Heart right ventricle (tissue), 16 donors: Measurements from ENCODE around the gene C2orf72. TPM values are rescaled to one million over a fixed set of nuclear protein-coding genes. Genes with fewer than 3 reads are reported as not detected.
"Not testable (repeated sequence)": the region's sequence is repeated elsewhere in the genome, so short reads cannot be mapped to it uniquely, and the experiment has no call there.

Source experiments
- ATAC-seq, 8 donors: fragments of 200-7000 bp; cut with Tn5 transposase; one replicate each; pipeline ENCODE4 v1.9.1; 2020; ENCODE audit warnings: mild to moderate bottlenecking in 8 of 8, moderate library complexity in 8 of 8, moderate number of reproducible peaks in 1 of 8
- DNase-seq, 2 donors: peaks; one replicate each; pipeline ENCODE4 v3.0.0-alpha.2; 2020
- H3K27ac ChIP-seq, 10 donors: fragments of 200-600 bp; sonication (generic) in 2 of 10; one replicate each; pipeline versions ENCODE4 v1.5.0 to v1.8.0; 2020 to 2022; ENCODE audit warnings: mild to moderate bottlenecking in 3 of 10
- H3K27me3 ChIP-seq, 7 donors: fragments of 200-600 bp; one replicate each; pipeline ENCODE4 v1.8.0; 2021 to 2022; ENCODE audit warnings: mild to moderate bottlenecking in 2 of 7
- H3K36me3 ChIP-seq, 9 donors: fragments of 200-600 bp; sonication (generic) in 1 of 9; one replicate each; pipeline versions ENCODE4 v1.5.0 to v1.8.0; 2020 to 2022; ENCODE audit warnings: mild to moderate bottlenecking in 2 of 9
- H3K4me1 ChIP-seq, 9 donors: fragments of 200-600 bp; sonication (generic) in 1 of 9; one replicate each; pipeline versions ENCODE4 v1.5.0 to v1.8.0; 2020 to 2022; ENCODE audit warnings: mild to moderate bottlenecking in 4 of 9
- H3K4me3 ChIP-seq, 10 donors: fragments of 200-600 bp; sonication (generic) in 2 of 10; one replicate each; pipeline versions ENCODE4 v1.5.0 to v1.8.0; 2020 to 2022; ENCODE audit warnings: mild to moderate bottlenecking in 7 of 10, moderate library complexity in 2 of 10
- H3K9me3 ChIP-seq, 11 donors: fragments of 200-600 bp in 10 of 11; sonication (generic) in 2 of 11; one replicate each; pipeline versions ENCODE4 v1.5.0 to v1.8.0; 2013 to 2022; ENCODE audit warnings: mild to moderate bottlenecking in 2 of 11, control low read depth in 1 of 11, moderate library complexity in 1 of 11
- WGBS, 2 donors: extraction: QIAGEN DNeasy Blood & Tissue Kit; methylation state at CpG; one replicate each; pipeline ENCODE4 v1.1.7; 2013; ENCODE audit warnings: inconsistent platforms in 1 of 2; 5-methylcytosine and 5-hydroxymethylcytosine counted together
- intact Hi-C, 10 donors: fragments of 100-400 bp; cut with DNase I; formaldehyde crosslinking; loops; one replicate each; pipeline versions ENCODE4 v1.11.1 to v1.14.2; 2022
- polyA plus RNA-seq, 2 donors: library from polyadenylated mRNA; stranded (reverse); fragments of 200-250 nt; gene quantifications; one replicate each; pipeline ENCODE4 v1.2.3, GENCODE V29; 2013
- total RNA-seq, 10 donors: library from RNA; stranded (reverse); fragmentation: NEBNext Ultra II Directional in 3 of 10; extraction: Animal tissue kit (Norgen Biotek cat#: 25700) in 3 of 10; gene quantifications; one replicate each; pipeline versions ENCODE4 v1.2.1 to v1.2.4, GENCODE V29; 2021 to 2023
- TF ChIP-seq, protein P1 (sequence below), 9 donors: fragments of 200-600 bp; sonication (generic) in 2 of 9; IDR thresholded peaks; one replicate each; pipeline versions ENCODE4 v1.5.0 to v1.8.0; 2021 to 2022; ENCODE audit warnings: antibody characterized with exemption in 9 of 9, mild to moderate bottlenecking in 5 of 9, moderate library complexity in 1 of 9
- donor health status: Arrhythmogenic right ventricular cardiomyopathy.
- donor health status: ischemic (EF 13 %, LVEDD 7.1; RV severe dilation, severe dysfunction).
- donor health status: healthy with polysubstance abuse.
- donor health status: DM: no; HTN: yes; CAD: no.
- donor health status: DM: no; HTN: no; CAD: no.
- donor health status: ischemic (EF 25% LVEDD 6.9; RV normal size, moderate dysfunction).
- donor health status: ischemic (EF 25% LVEDD 5.7; RV mildly dilated, moderate dysfunction).
- donor health status: healthy.
- donor health status: DM: yes; HTN: yes; CAD: no.
- donor health status: Ischemic cardiomyopathy.
- donor health status: ischemic (EF 35%, LVEDD 5.7; RV mildly dilated, moderate dysfunction).
- donor health status: nonischemic (EF 11% LVEDD 7.7; RV severe dilation, severe dysfunction).
- donor health status: DM: yes; HTN: yes; CAD: no.
- donor health status: PGD.
- donor health status: ischemic (EF 29% LVEDD 5.4; RV normal size, mild dysfunction).
- donor health status: nonischemic (EF 23%, LVEDD 6.1; RV moderate dilation, normal function).

Gene C2orf72
- total and polyA plus RNA-seq, 12 donors: 0.06 to 0.09 (median 0.07) TPM; not detected in 9

DNA sequence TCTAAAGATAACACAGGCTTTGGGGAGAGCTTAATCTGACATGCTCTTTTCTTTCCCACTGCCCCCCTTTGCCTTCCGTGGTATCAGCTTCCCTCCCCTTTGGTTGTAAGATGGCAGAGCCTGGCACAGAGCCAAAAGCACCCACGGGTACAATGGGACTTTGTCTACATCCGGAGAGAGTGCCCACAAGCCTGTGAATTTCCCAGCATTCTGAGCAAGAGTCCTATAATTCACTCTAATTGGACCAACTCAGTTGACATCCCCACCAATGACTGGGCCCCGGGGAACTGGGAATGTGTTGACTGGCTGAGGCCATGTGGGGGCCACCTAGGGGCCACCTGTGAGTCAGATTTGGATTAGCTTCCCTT is 20.1 kb upstream of the C2orf72 start:
- H3K4me1 ChIP-seq: no peaks in the 10 kb centered on the region
- no peak overlapping the region for H3K27ac ChIP-seq
- no peaks in the 10 kb centered on the region for H3K9me3 ChIP-seq
- 46 to 53% methylated on average over 4 of the region's 4 CpGs for WGBS, 2 donors
- TF ChIP-seq, protein P1, sequence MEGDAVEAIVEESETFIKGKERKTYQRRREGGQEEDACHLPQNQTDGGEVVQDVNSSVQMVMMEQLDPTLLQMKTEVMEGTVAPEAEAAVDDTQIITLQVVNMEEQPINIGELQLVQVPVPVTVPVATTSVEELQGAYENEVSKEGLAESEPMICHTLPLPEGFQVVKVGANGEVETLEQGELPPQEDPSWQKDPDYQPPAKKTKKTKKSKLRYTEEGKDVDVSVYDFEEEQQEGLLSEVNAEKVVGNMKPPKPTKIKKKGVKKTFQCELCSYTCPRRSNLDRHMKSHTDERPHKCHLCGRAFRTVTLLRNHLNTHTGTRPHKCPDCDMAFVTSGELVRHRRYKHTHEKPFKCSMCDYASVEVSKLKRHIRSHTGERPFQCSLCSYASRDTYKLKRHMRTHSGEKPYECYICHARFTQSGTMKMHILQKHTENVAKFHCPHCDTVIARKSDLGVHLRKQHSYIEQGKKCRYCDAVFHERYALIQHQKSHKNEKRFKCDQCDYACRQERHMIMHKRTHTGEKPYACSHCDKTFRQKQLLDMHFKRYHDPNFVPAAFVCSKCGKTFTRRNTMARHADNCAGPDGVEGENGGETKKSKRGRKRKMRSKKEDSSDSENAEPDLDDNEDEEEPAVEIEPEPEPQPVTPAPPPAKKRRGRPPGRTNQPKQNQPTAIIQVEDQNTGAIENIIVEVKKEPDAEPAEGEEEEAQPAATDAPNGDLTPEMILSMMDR (IDR thresholded peaks at IDR 0.05): no peak
- no peak overlapping the region for H3K4me3 ChIP-seq
- ATAC-seq: no peak
- intact Hi-C loops: no loop called here
- no peak for DNase-seq
- no peaks in the 10 kb centered on the region for H3K36me3 ChIP-seq
- peaks cover 0 to 49% (median 9%) of the 10 kb centered on the region in 7 donors for H3K27me3 ChIP-seq

DNA sequence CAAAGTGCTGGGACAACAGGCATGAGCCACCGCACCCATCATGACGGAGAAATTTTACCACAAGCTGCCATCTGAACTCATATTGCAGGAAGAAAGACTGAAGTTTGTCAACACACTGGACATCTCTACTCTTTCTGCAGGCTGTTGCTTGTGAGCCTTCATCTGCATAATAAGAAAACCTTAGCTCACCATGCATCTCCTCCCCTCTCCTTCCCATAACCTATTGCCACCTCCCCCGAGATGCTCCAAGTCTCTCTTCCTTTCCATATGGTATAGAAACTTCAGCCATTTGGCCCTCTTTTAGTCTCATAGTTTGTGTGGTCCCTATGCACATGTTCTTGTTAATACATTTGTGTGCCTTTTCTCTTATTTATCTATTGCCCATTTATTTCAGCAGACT is 19.1 kb upstream of the C2orf72 start:
- 84 to 89% methylated on average over 3 of the region's 3 CpGs for WGBS, 2 donors
- Histone ChIP-seq H3K4me3 (no peak overlapping the region), H3K4me1 (no peaks in the 10 kb centered on the region), H3K36me3 (no peaks in the 10 kb centered on the region), H3K27me3 (peaks cover 0 to 41% (median 7%) of the 10 kb centered on the region in 7 donors), H3K9me3 (no peaks in the 10 kb centered on the region), H3K27ac (no peak overlapping the region)
- DNase-seq (no peak), ATAC-seq (no peak)
- intact Hi-C loops: no loop called here
- TF ChIP-seq, protein P1 (IDR thresholded peaks at IDR 0.05): no peak

DNA sequence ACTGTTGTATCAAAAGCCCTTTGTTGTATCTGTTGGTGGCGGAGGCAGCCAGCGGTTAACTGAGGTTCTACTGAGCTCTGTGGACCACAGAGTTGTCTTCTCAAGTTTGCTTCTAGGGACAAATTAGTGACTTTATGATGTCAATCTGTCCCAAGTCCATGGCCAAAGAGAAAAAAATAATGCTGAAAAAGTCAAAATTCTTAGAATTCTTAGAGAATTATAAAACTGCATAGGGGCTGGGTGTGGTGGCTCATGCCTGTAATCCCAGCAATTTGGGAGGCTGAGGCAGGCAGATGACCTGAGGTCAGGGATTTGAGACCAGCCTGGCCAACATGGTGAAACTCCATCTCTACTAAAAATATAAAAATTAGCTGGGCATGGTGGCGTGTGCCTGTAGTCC is 12.3 kb upstream of the C2orf72 start:
- H3K4me3 ChIP-seq, DNase-seq, H3K9me3 ChIP-seq, intact Hi-C loops, H3K4me1 ChIP-seq, ATAC-seq, H3K27ac ChIP-seq, H3K36me3 ChIP-seq: not testable (repeated sequence)
- peaks cover 0 to 14% (median 5%) of the 10 kb centered on the region in 7 donors for H3K27me3 ChIP-seq
- WGBS, 2 donors: 90 to 91% methylated on average over 3 of the region's 3 CpGs

DNA sequence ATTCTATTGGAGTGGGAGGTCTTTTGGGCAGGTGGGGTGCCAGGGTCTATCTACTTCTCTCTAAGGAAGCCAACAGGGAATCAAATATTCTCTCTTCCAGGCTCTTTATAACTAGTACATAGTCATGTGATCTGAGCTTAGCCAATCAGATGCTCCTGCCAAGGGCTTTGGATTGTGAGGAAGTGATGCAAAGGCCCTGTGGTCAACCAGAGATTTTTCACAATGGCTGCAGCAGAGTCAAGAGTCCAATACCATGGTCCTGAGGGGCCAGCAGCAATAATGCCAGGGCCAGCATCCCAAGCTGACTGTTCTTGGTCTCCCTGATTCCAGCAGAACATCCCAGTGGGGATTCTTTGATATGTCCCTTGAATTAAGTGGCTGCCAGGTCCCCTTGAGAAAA is 8.4 kb upstream of the C2orf72 start:
- DNase-seq (no peak), ATAC-seq (no peak)
- Histone ChIP-seq H3K4me3 (no peak overlapping the region), H3K27me3 (peaks cover 0 to 41% (median 22%) of the 10 kb centered on the region in 7 donors), H3K27ac (no peak overlapping the region), H3K36me3 (no peaks in the 10 kb centered on the region), H3K4me1 (no peaks in the 10 kb centered on the region), H3K9me3 (no peaks in the 10 kb centered on the region)
- intact Hi-C loops: no loop called here
- TF ChIP-seq, protein P1 (IDR thresholded peaks at IDR 0.05): no peak

DNA sequence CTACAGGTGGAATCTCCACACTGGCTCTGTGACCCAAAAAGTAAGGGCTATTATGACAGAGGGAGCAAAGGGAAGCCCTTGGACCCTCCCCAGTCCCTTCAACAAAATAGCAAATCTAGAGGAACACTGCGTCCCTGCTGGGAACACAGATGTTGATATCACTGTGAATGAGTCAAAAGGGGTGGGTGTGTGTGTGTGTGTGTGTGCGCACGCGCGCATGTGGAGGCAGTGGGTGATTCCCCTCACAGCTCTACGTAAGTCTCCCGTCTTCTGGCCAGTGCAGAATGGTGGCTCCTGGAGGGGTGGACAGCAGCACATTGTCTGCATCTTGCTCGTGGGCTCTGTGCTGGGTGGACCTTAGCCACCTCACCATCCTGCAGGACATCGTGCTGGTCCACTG is 7.8 kb upstream of the C2orf72 start:
- TF ChIP-seq, protein P1 (IDR thresholded peaks at IDR 0.05): no peak
- no peaks in the 10 kb centered on the region for H3K4me1 ChIP-seq
- intact Hi-C loops: no loop called here
- no peaks in the 10 kb centered on the region for H3K36me3 ChIP-seq
- DNase-seq: no peak
- no peaks in the 10 kb centered on the region for H3K9me3 ChIP-seq
- H3K27ac ChIP-seq: no peak overlapping the region
- WGBS, 2 donors: 80 to 81% methylated on average over 9 of the region's 9 CpGs
- no peak for ATAC-seq
- H3K4me3 ChIP-seq: no peak overlapping the region
- H3K27me3 ChIP-seq: peaks cover 0 to 48% (median 24%) of the 10 kb centered on the region in 7 donors
